ENCODE measurements around the gene INVS.

INVS gene

DNA sequence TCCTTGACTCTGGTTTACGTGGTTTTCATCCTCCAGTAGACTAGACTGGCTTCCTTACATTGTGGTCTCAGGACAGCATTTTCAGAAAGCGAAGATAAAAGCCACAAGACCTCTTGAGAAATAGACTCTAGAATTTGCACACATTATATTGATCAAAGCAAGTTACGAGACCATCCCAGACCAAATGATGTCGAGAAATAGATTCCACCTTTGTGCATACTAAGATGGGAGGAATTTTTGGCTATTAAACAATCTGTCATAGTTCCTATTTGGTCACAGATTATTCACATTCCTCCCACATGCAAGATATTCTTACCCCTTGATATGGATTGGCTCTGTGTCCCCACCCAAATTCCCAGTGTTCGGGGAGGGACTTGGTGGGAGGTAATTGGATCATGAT, 188.1 kb downstream of the INVS start:
- no peak for FAIRE-seq
- TF ChIP-seq CTCF (IDR thresholded peaks at IDR 0.05; ENCODE audit: insufficient read depth, missing control alignments) = no peak
- no peak for DNase-seq (ENCODE audit: insufficient read length, low spot score)

DNA sequence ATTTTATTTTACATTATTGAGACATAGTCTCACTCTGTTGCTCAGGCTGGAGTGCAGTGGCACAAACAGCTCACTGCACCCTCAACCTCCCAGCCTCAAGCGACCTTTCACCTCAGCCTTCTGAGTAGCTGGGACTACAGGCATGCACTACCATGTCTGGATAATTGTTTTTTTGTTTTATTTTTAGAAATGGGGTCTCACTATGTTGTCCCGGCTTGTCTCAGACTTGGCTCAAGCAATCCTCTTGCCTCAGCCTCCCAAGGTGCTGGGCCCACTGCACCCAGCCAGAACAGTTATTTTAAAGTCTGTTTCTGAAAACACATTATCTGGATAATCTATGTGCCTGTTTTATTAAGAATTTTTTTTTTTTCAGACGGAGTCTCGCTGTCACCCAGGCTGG, 191.7 kb downstream of the INVS start:
- FAIRE-seq (no peak), DNase-seq (ENCODE audit: insufficient read length, low spot score) (no peak)
- no peak for TF ChIP-seq CTCF (IDR thresholded peaks at IDR 0.05; ENCODE audit: insufficient read depth, missing control alignments)

- TF ChIP-seq CTCF (IDR thresholded peaks at IDR 0.05; ENCODE audit: insufficient read depth, missing control alignments) = no peak
- FAIRE-seq (no peak), DNase-seq (ENCODE audit: insufficient read length, low spot score) (no peak)
These were observed 193.4 kb downstream of the INVS start for GRCh38 chr9:100292414-100292813.

GRCh38 chr9:100294341-100294740, 195.3 kb downstream of the INVS start:
- FAIRE-seq (no peak), DNase-seq (ENCODE audit: insufficient read length, low spot score) (no peak)
- TF ChIP-seq CTCF (IDR thresholded peaks at IDR 0.05; ENCODE audit: insufficient read depth, missing control alignments) = no peak

- DNase-seq (ENCODE audit: insufficient read length, low spot score) (no peak), FAIRE-seq (no peak)
- TF ChIP-seq CTCF (IDR thresholded peaks at IDR 0.05; ENCODE audit: insufficient read depth, missing control alignments) = no peak
These were observed 195.8 kb downstream of the INVS start for GRCh38 chr9:100294806-100295205.

DNA sequence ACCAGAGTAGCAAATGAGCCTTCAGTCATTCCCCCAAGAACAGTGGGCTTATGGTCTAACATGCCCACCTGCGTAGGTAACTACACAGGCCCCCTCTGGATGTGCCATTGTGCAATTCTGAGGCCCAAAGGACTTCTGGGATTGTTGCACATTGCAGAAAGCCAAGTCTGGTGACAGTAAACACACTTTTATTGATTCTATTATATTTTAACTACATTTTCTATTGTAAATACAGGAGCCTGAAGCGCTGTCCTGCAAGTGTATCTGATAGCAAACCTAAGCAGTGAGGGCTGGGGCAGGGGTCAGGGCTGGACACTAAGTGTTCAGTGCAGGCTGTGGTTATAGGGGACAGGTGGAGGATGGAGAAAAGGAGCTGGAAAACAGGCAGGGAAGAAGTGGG, 196.2 kb downstream of the INVS start:
- DNase-seq (ENCODE audit: insufficient read length, low spot score) = no peak
- FAIRE-seq = no peak
- no peak for TF ChIP-seq CTCF (IDR thresholded peaks at IDR 0.05; ENCODE audit: insufficient read depth, missing control alignments)

DNA sequence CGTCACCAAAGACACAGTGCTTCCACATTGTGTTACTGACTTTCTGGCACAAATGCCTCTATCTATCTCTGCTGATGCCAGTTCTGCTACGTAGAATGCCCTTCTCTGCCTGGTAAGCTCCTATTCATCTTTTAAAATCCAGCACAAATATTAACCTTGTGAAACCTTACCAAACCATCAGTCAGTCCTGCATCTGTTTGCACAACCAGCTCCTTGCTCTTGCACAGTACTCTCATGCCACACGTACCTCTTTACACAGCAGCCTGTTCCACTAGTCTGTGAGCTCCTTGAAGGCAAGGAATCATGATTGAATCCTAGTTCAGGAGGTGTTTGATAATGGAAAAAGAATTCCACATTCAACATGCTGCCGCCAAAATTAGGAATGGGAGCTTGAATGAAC, 197.4 kb downstream of the INVS start:
- no peak for TF ChIP-seq CTCF (IDR thresholded peaks at IDR 0.05; ENCODE audit: insufficient read depth, missing control alignments)
- FAIRE-seq (no peak), DNase-seq (ENCODE audit: insufficient read length, low spot score) (no peak)

Data from D721Med (cell line).